GM21360 (cell line): ENCODE measurements around the gene ARMH1.
"Not testable (repeated sequence)": the region's sequence is repeated elsewhere in the genome, so short reads cannot be mapped to it uniquely, and the experiment has no call there.

Experiments
- ATAC-seq: cut with Tn5 transposase; IDR thresholded peaks from one replicate; pipeline ENCODE4 v1.9.1; 2021; ENCODE audit warnings: mild to moderate bottlenecking, moderate library complexity; ENCODE audit not compliant: unreplicated experiment

Gene ARMH1

DNA sequence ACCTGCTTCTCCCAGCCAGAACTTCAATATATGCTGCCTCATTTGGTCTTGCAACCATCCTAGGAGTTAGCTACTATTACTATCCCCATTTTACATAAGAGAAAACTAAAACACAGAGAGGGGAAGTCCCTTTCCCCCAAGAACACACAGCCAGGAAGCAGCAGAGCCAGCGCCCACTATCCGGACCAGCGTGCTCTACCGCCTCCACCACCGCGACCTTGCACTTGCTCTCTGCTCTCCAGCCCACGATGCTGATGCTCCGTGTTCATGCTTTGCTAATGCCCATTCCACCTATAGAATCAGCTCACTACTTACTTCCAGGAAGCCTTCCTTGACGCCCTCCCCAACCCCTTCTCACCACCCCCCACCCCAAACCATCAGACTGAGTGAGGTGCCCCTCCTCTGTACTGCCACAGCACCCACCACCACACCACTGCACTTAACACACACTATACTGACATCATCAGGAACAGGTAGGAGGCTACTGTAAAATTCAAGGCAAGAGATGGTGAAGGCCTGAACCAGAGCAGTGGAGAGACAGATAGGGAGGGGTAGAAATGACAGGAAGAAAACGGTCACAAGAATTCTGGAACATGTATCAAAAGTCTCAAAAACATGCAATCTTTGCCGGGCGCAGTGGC, 9.7 kb upstream of the ARMH1 start:
- ATAC-seq, result no peak

DNA sequence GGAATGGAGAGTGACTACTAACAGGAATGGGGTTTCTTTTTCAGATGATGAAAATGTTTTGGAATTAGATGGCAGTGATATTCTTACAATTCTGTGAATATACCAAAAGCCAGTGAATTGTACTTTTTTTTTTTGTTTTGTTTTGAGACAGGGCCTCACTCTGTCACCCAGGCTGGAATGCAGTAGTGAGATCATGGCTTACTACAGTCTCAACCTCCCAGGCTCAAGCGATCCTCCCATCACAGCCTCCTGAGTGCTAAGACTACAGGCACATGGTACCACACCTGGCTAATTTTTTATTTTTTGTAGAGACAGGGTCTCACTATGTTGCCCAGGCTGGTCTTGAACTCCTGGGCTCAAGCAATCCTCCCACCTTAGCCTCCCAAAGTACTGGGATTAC, 7.8 kb upstream of the ARMH1 start:
- not testable (repeated sequence) for ATAC-seq

GRCh38 chr1:44670751-44671640, 3.5 kb upstream of the ARMH1 start:
- ATAC-seq, result no peak

DNA sequence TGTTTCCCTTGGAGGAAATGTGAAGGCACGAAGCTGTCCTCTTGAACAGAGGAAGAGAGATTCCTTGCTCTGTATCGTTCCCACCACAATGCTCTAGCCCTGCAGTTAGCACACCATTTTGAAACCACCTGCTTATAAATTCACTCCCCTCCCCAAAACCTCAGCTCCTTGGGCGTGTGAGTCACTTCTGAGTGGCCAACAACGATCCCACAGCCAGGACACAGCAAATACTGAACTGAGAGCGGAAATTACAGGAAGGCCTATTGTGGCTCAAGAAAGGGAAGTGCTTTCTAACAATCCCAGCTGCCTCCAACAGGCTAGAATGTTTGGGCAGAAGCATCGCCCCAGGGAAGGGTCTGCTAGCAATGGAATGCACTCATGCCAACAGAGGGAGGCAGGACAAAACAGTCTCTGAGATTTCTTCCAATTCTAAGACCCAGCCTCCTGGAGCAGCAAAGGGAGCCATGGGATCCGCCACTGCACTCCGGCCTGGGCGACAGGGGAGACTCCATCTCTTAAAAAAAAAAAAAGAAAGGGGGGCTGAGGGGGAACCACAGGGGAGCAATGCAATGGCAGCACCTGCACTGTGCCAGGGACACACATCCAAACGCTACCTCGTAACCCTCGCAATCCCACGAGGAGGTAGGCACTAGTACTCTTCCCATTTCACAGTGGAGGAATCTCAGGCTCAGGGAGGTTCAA, 2.1 kb upstream of the ARMH1 start:
- no peak for ATAC-seq

- no peak for ATAC-seq
Observed at GRCh38 chr1:44672961-44673674, 1.4 kb upstream of the ARMH1 start.

DNA sequence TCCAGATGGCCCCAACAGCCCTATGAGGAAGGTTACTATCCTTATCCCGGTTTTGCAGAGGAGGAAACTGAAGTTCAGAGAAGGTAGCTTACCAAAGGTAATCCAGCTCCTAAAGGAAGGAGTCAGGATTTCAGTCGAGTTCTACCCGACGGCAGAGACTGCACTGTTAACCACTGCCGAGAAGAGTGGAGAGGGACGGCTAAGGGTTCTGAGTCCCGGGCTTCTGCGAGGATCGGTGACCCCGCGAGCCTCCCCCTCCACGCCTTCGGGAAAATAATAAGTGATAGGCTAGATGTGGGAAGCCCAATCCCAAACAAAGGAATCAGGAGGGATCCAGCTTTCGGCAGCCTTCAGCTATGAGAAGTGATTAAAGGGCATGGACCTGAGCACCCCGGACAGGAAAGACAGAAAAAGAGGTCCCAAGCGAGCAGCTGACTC, 820 bp upstream of the ARMH1 start:
- no peak for ATAC-seq

DNA sequence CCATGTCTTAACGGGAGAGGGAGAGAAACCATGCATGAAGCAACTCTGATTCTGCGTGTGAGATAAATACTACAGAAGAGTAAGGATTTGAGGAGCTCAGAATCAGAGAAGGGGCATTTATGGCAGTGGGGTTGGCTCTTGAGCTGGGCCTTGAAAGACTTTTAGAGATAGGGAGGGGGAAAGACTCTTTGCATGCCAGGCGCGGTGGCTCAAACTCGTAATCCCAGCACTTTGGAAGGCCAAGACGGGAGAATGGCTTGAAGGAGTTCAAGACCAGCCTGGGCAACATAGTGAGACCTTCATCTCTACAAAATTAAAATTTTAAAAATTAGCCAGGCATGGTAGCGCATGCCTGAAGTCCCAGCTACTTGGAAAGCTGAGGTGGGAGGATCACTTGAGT, 672 bp downstream of the ARMH1 start:
- ATAC-seq, result no peak

- no peak for ATAC-seq
Observed at GRCh38 chr1:44676484-44677200, 2.1 kb downstream of the ARMH1 start.

DNA sequence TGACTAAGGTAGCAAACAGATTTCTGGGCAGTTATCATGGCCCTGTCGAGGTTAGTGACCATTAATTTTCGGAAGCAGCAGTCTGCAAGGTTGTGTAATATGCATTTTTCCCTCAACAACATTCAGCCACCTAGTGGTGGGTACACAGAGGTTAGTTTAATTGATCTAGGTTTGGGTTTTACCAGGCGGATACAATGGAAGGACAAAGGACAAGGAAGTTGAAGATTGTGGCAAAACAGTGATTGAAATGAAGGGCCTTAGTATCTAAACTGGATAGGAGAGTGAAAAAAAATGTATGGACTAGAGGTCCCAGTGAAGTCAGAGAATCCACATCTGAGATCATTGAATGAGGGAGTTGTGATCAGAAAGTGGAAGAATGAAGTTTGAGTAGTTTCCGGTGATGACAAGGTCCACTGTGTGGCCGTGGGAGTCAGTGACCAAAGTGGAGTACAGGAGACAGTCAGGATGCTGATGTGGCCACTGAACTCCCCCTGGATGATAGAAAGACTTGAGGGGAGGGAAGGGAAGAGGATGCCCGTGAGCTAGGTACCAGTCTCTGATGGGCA, 2.8 kb downstream of the ARMH1 start:
- ATAC-seq, result no peak

DNA sequence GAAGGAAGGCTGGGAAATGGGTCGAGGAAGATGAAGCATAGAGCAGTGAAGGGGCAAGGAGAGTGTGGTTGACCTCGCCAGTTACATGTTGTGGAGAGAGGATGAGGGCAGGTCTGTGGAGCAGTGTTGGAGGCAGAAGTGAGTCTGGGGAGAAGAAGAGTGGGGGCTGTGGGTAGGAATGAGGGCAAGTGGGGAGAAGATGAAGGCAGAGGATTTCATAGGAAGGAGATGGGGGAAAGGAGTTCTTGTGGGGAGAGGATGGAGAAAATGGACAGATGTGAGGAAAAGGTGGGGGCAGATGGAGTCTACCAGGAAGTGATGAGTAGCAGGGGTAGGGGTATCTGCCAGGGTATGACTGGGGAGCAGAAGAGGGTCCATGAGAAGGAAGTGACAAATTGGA, 3.6 kb downstream of the ARMH1 start:
- ATAC-seq, result no peak

- ATAC-seq, result no peak
Observed at GRCh38 chr1:44678626-44679025, 4.1 kb downstream of the ARMH1 start.

GRCh38 chr1:44679468-44679867, 5.0 kb downstream of the ARMH1 start:
- ATAC-seq, result no peak

- no peak for ATAC-seq
Observed at GRCh38 chr1:44681905-44682882, 7.7 kb downstream of the ARMH1 start.

- no peak for ATAC-seq
Observed at GRCh38 chr1:44682883-44683265, 8.4 kb downstream of the ARMH1 start.

GRCh38 chr1:44684525-44684924, 10.0 kb downstream of the ARMH1 start:
- ATAC-seq, result peak; percentile 70

DNA sequence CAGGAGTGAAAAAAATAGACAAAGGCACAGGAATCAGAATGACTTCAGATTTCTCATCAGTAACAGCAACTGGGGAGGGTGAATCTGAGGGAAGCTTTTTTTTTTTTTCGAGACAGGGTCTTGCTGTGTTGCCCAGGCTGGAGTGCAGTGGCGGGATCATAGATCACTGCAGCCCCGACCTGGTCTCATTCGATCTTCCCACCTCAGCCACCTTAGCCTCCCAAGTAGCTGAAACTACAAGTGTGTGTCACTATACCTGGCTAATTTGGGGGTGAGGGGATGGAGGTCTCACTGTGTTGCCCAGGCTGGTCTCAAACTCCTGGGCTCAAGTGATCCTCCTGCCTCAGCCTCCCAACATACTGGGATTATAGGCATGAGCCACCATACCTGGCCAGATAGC, 10.7 kb downstream of the ARMH1 start:
- no peak for ATAC-seq

- ATAC-seq, result no peak
Observed at GRCh38 chr1:44685881-44686280, 11.4 kb downstream of the ARMH1 start.

- no peak for ATAC-seq
Observed at GRCh38 chr1:44688760-44689446, 14.4 kb downstream of the ARMH1 start.

DNA sequence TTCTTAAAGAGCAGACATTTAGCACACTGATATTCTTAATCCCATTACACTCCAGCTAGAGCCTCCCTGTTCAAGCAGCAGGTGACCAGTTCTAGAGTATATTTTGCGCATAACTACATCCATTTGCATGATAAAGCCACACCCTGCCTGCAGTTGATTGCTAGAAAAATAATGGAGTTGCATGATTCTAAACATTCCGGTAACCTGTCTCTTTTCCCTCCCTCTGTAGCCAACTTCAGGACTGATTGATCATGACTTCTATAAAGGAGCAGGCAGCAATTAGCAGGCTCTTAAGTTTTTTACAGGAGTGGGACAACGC, 14.9 kb downstream of the ARMH1 start:
- ATAC-seq, result no peak
